Measurements from ENCODE around the gene SEC24D.
"Not testable (repeated sequence)": the region's sequence is repeated elsewhere in the genome, so short reads cannot be mapped to it uniquely, and the experiment has no call there.

The SEC24D gene

GRCh38 chr4:118835571-118836300 lies at the start of gene SEC24D:
SEC24D (minus strand) TSS chr4:118836126; CDS start chr4:118833696, 2,430 bp downstream.
- H3K4me3 ChIP-seq (ENCODE audit: low read depth, low read length) = peak within 1 kb of the TSS; percentile 86

GRCh38 chr4:118884716-118885115 lies 48.8 kb upstream of the SEC24D start:
- no peak overlapping the region for H3K4me3 ChIP-seq (ENCODE audit: low read depth, low read length)

GRCh38 chr4:118883861-118884260 lies 47.9 kb upstream of the SEC24D start:
- no peak overlapping the region for H3K4me3 ChIP-seq (ENCODE audit: low read depth, low read length)

GRCh38 chr4:118881512-118882146 lies 45.7 kb upstream of the SEC24D start:
- H3K4me3 ChIP-seq (ENCODE audit: low read depth, low read length) = no peak overlapping the region

GRCh38 chr4:118879409-118879808 lies 43.5 kb upstream of the SEC24D start:
- no peak overlapping the region for H3K4me3 ChIP-seq (ENCODE audit: low read depth, low read length)

GRCh38 chr4:118878507-118878906 lies 42.6 kb upstream of the SEC24D start:
- H3K4me3 ChIP-seq (ENCODE audit: low read depth, low read length) = not testable (repeated sequence)

GRCh38 chr4:118877797-118878196 lies 41.9 kb upstream of the SEC24D start:
- no peak overlapping the region for H3K4me3 ChIP-seq (ENCODE audit: low read depth, low read length)

- H3K4me3 ChIP-seq (ENCODE audit: low read depth, low read length) = no peak overlapping the region
These were observed 36.3 kb upstream of the SEC24D start for GRCh38 chr4:118872181-118872580.

- H3K4me3 ChIP-seq (ENCODE audit: low read depth, low read length) = no peak overlapping the region
These were observed 33.9 kb upstream of the SEC24D start for GRCh38 chr4:118869808-118870342.

- H3K4me3 ChIP-seq (ENCODE audit: low read depth, low read length) = no peak overlapping the region
These were observed 31.6 kb upstream of the SEC24D start for GRCh38 chr4:118867311-118868067.

GRCh38 chr4:118866442-118866841 lies 30.5 kb upstream of the SEC24D start:
- H3K4me3 ChIP-seq (ENCODE audit: low read depth, low read length) = no peak overlapping the region

- H3K4me3 ChIP-seq (ENCODE audit: low read depth, low read length) = no peak overlapping the region
These were observed 29.3 kb upstream of the SEC24D start for GRCh38 chr4:118865091-118865708.

GRCh38 chr4:118858779-118859178 lies 22.9 kb upstream of the SEC24D start:
- H3K4me3 ChIP-seq (ENCODE audit: low read depth, low read length) = no peak overlapping the region

- H3K4me3 ChIP-seq (ENCODE audit: low read depth, low read length) = no peak overlapping the region
These were observed 21.8 kb upstream of the SEC24D start for GRCh38 chr4:118857760-118858159.

- peak overlapping the region; percentile 50 for H3K4me3 ChIP-seq (ENCODE audit: low read depth, low read length)
These were observed 14.7 kb upstream of the SEC24D start for GRCh38 chr4:118850488-118851173.

- peak overlapping the region; percentile 50 for H3K4me3 ChIP-seq (ENCODE audit: low read depth, low read length)
These were observed 14.1 kb upstream of the SEC24D start for GRCh38 chr4:118849867-118850487.

- H3K4me3 ChIP-seq (ENCODE audit: low read depth, low read length) = no peak overlapping the region
These were observed 13.0 kb upstream of the SEC24D start for GRCh38 chr4:118848901-118849300.

- H3K4me3 ChIP-seq (ENCODE audit: low read depth, low read length) = no peak overlapping the region
These were observed 12.3 kb upstream of the SEC24D start for GRCh38 chr4:118848242-118848641.

GRCh38 chr4:118846979-118847378 lies 11.1 kb upstream of the SEC24D start:
- no peak overlapping the region for H3K4me3 ChIP-seq (ENCODE audit: low read depth, low read length)

GRCh38 chr4:118845552-118846050 lies 9.7 kb upstream of the SEC24D start:
- H3K4me3 ChIP-seq (ENCODE audit: low read depth, low read length) = no peak overlapping the region

All from iPS-11a (cell line).